Mesendoderm (in vitro differentiated cells): Measurements from ENCODE around the gene PDCD7. TPM values are rescaled to one million over a fixed set of nuclear protein-coding genes. Genes with fewer than 3 reads are reported as not detected.

Source experiments
- DNase-seq: peaks from one replicate; pipeline ENCODE4 v3.0.0; 2013
- H2AK5ac ChIP-seq: 2 replicates; pipeline ENCODE4 v1.6.1; 2013; ENCODE audit warnings: low read length, inconsistent platforms
- H2BK120ac ChIP-seq: 2 replicates; pipeline ENCODE4 v1.6.1; 2013; ENCODE audit warnings: low read depth, mild to moderate bottlenecking, low read length, moderate library complexity, mixed read lengths
- H2BK15ac ChIP-seq: replicated peaks from 2 replicates; pipeline ENCODE4 v1.6.1; 2013; ENCODE audit warnings: low read depth, mild to moderate bottlenecking, moderate library complexity
- H2BK5ac ChIP-seq: 2 replicates; pipeline ENCODE4 v1.6.1; 2013; ENCODE audit warnings: low read length, inconsistent platforms
- H3K18ac ChIP-seq: 2 replicates; pipeline ENCODE4 v1.6.1; 2013; ENCODE audit warnings: mild to moderate bottlenecking, low read length, mixed read lengths
- H3K23ac ChIP-seq: one replicate; pipeline ENCODE4 v1.6.1; 2013; ENCODE audit warnings: low read length
- H3K27ac ChIP-seq: 2 replicates; pipeline ENCODE4 v1.5.1; 2013; ENCODE audit warnings: low read depth, mild to moderate bottlenecking, inconsistent platforms, low read length, moderate library complexity
- H3K27me3 ChIP-seq: 2 replicates; pipeline ENCODE4 v1.6.1; 2013; ENCODE audit warnings: low read length, control low read depth, mild to moderate bottlenecking, inconsistent platforms; ENCODE audit not compliant: insufficient read depth, poor library complexity
- H3K36me3 ChIP-seq: 2 replicates; pipeline ENCODE4 v1.6.1; 2013; ENCODE audit warnings: low read length, inconsistent platforms; ENCODE audit not compliant: control insufficient read depth, insufficient read depth
- H3K4ac ChIP-seq: one replicate; pipeline ENCODE4 v1.6.1; 2013; ENCODE audit warnings: low read depth, mild to moderate bottlenecking, low read length, moderate library complexity
- H3K4me1 ChIP-seq: 2 replicates; pipeline ENCODE4 v1.6.1; 2013; ENCODE audit warnings: low read depth, low read length, inconsistent platforms; ENCODE audit not compliant: control insufficient read depth
- H3K4me2 ChIP-seq: 2 replicates; pipeline ENCODE4 v1.6.1; 2013; ENCODE audit warnings: low read length
- H3K4me3 ChIP-seq: 2 replicates; pipeline ENCODE4 v1.5.1; 2013; ENCODE audit warnings: mild to moderate bottlenecking, low read length
- H3K56ac ChIP-seq: one replicate; pipeline ENCODE4 v1.6.1; 2013; ENCODE audit warnings: low read length
- H3K79me1 ChIP-seq: 2 replicates; pipeline ENCODE4 v1.6.1; 2013; ENCODE audit warnings: low read length, inconsistent platforms
- H3K79me2 ChIP-seq: 2 replicates; pipeline ENCODE4 v1.6.1; 2013; ENCODE audit warnings: mild to moderate bottlenecking, low read length; ENCODE audit not compliant: control insufficient read depth, insufficient read depth
- H3K9ac ChIP-seq: 2 replicates; pipeline ENCODE4 v1.6.1; 2013; ENCODE audit warnings: low read length, inconsistent platforms
- H4K5ac ChIP-seq: one replicate; pipeline ENCODE4 v1.6.1; 2013; ENCODE audit warnings: low read length
- H4K8ac ChIP-seq: one replicate; pipeline ENCODE4 v1.6.1; 2013; ENCODE audit warnings: low read depth, mild to moderate bottlenecking, control low read depth, low read length, moderate library complexity
- WGBS: extraction: QIAGEN DNeasy Blood & Tissue Kit; methylation state at CpG from one replicate; pipeline ENCODE4 v1.1.7; 2013; ENCODE audit warnings: low lambda C conversion rate, missing lambda C conversion rate; ENCODE audit not compliant: insufficient coverage; ENCODE audit errors: extremely low coverage; 5-methylcytosine and 5-hydroxymethylcytosine counted together
- small RNA-seq: library from polyadenylated mRNA; stranded (forward); fragments of <200 nt; extraction: miRNeasy Mini kit (QIAGEN cat#:217004); gene quantifications from one replicate; pipeline ENCODE3, GENCODE V24; 2013; ENCODE audit not compliant: insufficient read depth

Gene PDCD7

DNA sequence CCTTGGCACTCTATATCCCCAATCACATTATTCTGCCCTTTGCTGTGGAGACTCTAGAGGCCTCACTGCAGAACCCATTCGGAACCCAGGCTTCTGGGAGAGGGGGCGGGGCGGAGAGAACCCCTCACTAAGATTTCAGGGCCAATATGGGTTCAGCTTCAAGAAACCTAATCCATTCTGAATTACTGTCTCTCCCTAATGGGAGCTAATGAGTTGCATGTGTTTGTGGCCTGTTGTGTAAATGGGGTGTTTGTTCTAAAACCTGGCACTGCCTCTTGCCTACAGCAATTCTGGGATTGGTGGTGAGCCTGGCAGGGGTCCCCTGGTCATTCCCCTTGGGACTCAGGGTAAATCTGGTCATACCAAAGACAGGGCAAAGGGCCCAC, 65.2 kb downstream of the PDCD7 start:
- peak overlapping the region; percentile 35 for H3K9ac ChIP-seq
- H3K36me3 ChIP-seq, result no peaks in the 10 kb centered on the region
- no peak for DNase-seq
- H3K18ac ChIP-seq, result peak overlapping the region; percentile 63
- peak overlapping the region; percentile 73 for H2AK5ac ChIP-seq
- no CpG with 5 or more reads among the region's 3 CpGs for WGBS
- no peak overlapping the region for H3K4me3 ChIP-seq
- H3K79me1 ChIP-seq, result peaks cover 3% of the 10 kb centered on the region
- peaks cover 14% of the 10 kb centered on the region for H3K4me1 ChIP-seq
- H3K23ac ChIP-seq, result no peak overlapping the region
- peak overlapping the region; percentile 72 for H3K4ac ChIP-seq
- peak overlapping the region; percentile 28 for H2BK15ac ChIP-seq
- H4K5ac ChIP-seq, result no peak overlapping the region
- no peak overlapping the region for H4K8ac ChIP-seq
- H2BK5ac ChIP-seq, result no peak overlapping the region
- H3K79me2 ChIP-seq, result no peaks in the 10 kb centered on the region
- H3K27ac ChIP-seq, result no peak overlapping the region
- H2BK120ac ChIP-seq, result peak overlapping the region; percentile 69
- H3K4me2 ChIP-seq, result no peak overlapping the region
- no peaks in the 10 kb centered on the region for H3K27me3 ChIP-seq
- H3K56ac ChIP-seq, result peak overlapping the region; percentile 57

- Histone ChIP-seq H2BK5ac (peak within 1 kb of the TSS; percentile 39), H4K5ac (no peak within 1 kb of the TSS), H3K4me3 (peak within 1 kb of the TSS; percentile 60), H2BK120ac (peak within 1 kb of the TSS; percentile 69), H3K23ac (peak within 1 kb of the TSS; percentile 94), H2AK5ac (peak within 1 kb of the TSS; percentile 73), H3K79me2 (no peaks in the 10 kb centered on the region), H3K36me3 (no peaks in the 10 kb centered on the region), H3K56ac (peak within 1 kb of the TSS; percentile 95), H3K79me1 (peaks cover 3% of the 10 kb centered on the region), H3K27me3 (no peaks in the 10 kb centered on the region), H3K4ac (peak within 1 kb of the TSS; percentile 86), H3K4me1 (peaks cover 14% of the 10 kb centered on the region), H3K18ac (peak within 1 kb of the TSS; percentile 76), H3K9ac (peak within 1 kb of the TSS; percentile 86), H2BK15ac (peak within 1 kb of the TSS; percentile 28), H4K8ac (no peak within 1 kb of the TSS), H3K4me2 (peak within 1 kb of the TSS; percentile 41), H3K27ac (peak within 1 kb of the TSS; percentile 71)
- peak; percentile 70 for DNase-seq
- no CpG with 5 or more reads among the region's 66 CpGs for WGBS
Observed at GRCh38 chr15:65067645-65068402, 65.8 kb downstream of the PDCD7 start, which contains the start of gene RASL12. TSS of gene RASL12 (minus strand) at chr15:65067991. CDS start at chr15:65067835, 156 bp downstream.

Small RNA genes lying within 50 kb of the gene (small RNA-seq; reads per million reads assigned to genes)
- gene AC013553.1, result not detected
